ENCODE results near the gene LRRC49. TPM values are rescaled to one million over a fixed set of nuclear protein-coding genes. Genes with fewer than 3 reads are reported as not detected.
A peak's percentile ranks its signal among the peaks of the same experiment; 100 is the strongest.

The LRRC49 gene
- polyA plus RNA-seq, 2 of the 4 experiments (the other 2 are of a cell fraction), result 10.0 to 14.3 TPM

DNA sequence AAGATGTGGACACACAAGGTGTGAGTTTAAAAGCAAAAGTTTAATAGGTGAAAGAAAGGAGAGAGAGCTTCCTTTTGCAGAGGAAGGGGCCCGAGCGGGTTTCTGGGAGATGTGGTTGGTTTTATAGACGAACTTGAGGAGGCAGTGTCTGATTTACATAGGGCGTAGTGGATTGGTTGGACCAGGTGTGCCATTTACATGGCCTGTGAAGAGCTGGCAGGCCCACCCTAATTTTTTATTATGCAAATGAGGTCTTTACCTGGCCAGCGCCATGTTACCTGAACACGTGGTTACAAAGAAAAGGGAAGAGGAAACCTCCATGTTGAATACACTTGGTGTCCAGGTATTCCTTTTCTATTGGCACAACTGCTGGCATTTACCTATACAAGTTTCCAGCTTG lies 179.8 kb downstream of the LRRC49 start:
- no peak overlapping the region for H3K4me2 ChIP-seq
- ATAC-seq (no peak), FAIRE-seq (no peak), DNase-seq (ENCODE audit: low read depth in 1 of 2, low spot score in 1 of 2) (no peak)
- no peaks in the 10 kb centered on the region for H3K4me1 ChIP-seq
- no peak overlapping the region for H3K27ac ChIP-seq
- TF ChIP-seq CHD2 (IDR thresholded peaks at IDR 0.05; ENCODE audit: low read length, partially characterized antibody), result no peak
- no peak for TF ChIP-seq HEYL (CRISPR knock-in tag; IDR thresholded peaks at IDR 0.05)
- no peak for TF ChIP-seq EP300 (IDR thresholded peaks at IDR 0.05)
- no peak for TF ChIP-seq GATA3 (IDR thresholded peaks at IDR 0.05; ENCODE audit: borderline replicate concordance)
- TF ChIP-seq CHD4 (IDR thresholded peaks at IDR 0.05; ENCODE audit: borderline replicate concordance), result no peak
- no peak for TF ChIP-seq TFCP2L1 (CRISPR knock-in tag; IDR thresholded peaks at IDR 0.05)
- TF ChIP-seq NR3C1 (IDR thresholded peaks at IDR 0.05), result no peak
- TF ChIP-seq, protein P1, sequence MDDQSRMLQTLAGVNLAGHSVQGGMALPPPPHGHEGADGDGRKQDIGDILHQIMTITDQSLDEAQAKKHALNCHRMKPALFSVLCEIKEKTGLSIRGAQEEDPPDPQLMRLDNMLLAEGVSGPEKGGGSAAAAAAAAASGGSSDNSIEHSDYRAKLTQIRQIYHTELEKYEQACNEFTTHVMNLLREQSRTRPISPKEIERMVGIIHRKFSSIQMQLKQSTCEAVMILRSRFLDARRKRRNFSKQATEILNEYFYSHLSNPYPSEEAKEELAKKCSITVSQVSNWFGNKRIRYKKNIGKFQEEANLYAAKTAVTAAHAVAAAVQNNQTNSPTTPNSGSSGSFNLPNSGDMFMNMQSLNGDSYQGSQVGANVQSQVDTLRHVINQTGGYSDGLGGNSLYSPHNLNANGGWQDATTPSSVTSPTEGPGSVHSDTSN (IDR thresholded peaks at IDR 0.05), result no peak
- no peak for TF ChIP-seq HOXA7 (CRISPR knock-in tag; IDR thresholded peaks at IDR 0.05)
- TF ChIP-seq, protein P2, sequence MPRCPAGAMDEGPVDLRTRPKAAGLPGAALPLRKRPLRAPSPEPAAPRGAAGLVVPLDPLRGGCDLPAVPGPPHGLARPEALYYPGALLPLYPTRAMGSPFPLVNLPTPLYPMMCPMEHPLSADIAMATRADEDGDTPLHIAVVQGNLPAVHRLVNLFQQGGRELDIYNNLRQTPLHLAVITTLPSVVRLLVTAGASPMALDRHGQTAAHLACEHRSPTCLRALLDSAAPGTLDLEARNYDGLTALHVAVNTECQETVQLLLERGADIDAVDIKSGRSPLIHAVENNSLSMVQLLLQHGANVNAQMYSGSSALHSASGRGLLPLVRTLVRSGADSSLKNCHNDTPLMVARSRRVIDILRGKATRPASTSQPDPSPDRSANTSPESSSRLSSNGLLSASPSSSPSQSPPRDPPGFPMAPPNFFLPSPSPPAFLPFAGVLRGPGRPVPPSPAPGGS (IDR thresholded peaks at IDR 0.05), result no peak
- TF ChIP-seq TP53 (CRISPR knock-in tag; IDR thresholded peaks at IDR 0.05), result no peak
- no peak for TF ChIP-seq POLR2A (IDR thresholded peaks at IDR 0.05; ENCODE audit: low read length)
- TF ChIP-seq NFE2L2 (conservative IDR thresholded peaks at IDR 0.05; ENCODE audit: low read length), result no peak
- TF ChIP-seq POLR2AphosphoS2 (conservative IDR thresholded peaks at IDR 0.05; ENCODE audit: low read length), result no peak
- TF ChIP-seq, protein P3, sequence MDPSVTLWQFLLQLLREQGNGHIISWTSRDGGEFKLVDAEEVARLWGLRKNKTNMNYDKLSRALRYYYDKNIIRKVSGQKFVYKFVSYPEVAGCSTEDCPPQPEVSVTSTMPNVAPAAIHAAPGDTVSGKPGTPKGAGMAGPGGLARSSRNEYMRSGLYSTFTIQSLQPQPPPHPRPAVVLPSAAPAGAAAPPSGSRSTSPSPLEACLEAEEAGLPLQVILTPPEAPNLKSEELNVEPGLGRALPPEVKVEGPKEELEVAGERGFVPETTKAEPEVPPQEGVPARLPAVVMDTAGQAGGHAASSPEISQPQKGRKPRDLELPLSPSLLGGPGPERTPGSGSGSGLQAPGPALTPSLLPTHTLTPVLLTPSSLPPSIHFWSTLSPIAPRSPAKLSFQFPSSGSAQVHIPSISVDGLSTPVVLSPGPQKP (IDR thresholded peaks at IDR 0.05; ENCODE audit: low read depth, low read length), result no peak
- ChIA-PET POLR2A (no interaction called here), CTCF (interaction anchor here (1.2 kb wide), 1 partner anchor 21 kb away, joined by 4 read pairs; no protein-coding TSS in a partner anchor)
- 0 out of 3 replicates have a peak, but pooled peaks cover 11% of the 10 kb centered on the region for H3K9me3 ChIP-seq
- WGBS (ENCODE audit: missing lambda C conversion rate), result 88% methylated on average over 6 of the region's 6 CpGs
- no peak overlapping the region for H3K4me3 ChIP-seq

DNA sequence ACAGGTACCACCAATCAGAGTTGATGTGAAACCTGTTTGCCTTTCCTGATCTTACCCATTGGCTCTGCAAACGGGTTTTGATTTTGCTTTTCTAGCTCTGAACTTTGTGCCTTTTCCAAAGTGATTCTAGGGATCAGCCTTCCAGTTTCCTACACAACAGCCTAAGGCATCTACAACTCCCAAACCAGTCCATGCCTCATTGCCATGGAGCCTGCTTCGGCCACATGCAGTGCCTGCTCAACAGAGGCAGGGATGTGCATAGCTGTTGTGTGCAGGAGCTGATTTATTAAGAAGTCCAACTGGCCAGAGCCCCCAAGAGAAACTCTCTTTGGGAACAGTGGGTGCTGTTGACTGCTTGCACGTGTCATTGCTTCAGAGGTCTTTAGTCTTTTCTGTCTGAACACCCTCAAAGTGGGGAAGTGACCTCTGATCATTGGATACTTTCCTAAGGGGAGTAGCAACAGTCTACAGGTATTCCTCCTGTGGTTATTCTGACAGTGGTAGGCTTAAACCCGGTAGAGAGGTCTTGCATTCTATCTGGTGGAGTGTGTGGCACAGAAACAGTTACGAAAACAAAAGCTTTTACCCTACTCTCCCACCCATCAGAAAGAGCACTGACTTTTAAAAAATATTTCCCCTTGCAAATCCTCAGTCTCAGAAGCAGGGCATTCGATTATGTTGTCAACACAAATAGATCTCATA lies 186.0 kb downstream of the LRRC49 start:
- CTCF ChIA-PET, result interaction anchor here (0.6 to 1.2 kb wide), 5 partner anchors 30 to 307 kb away, joined by 3 to 4 read pairs (median 3); no protein-coding TSS in a partner anchor
- no peak for FAIRE-seq
- POLR2A ChIA-PET, result interaction anchor here (0.6 kb wide), 1 partner anchor 210 kb away, joined by 5 read pairs; no protein-coding TSS in a partner anchor
- ATAC-seq, result no peak
- DNase-seq (ENCODE audit: low read depth in 1 of 2, low spot score in 1 of 2), result no peak
- no peak overlapping the region for H3K4me3 ChIP-seq
- no peak for TF ChIP-seq MYC (IDR thresholded peaks at IDR 0.05; ENCODE audit: borderline replicate concordance, low read length)
- TF ChIP-seq FOSL2 (IDR thresholded peaks at IDR 0.05), result no peak
- TF ChIP-seq FOSL2 (CRISPR knock-in tag; IDR thresholded peaks at IDR 0.05), result no peak
- TF ChIP-seq NFE2L2 (conservative IDR thresholded peaks at IDR 0.05; ENCODE audit: low read length), result no peak
- no peak for TF ChIP-seq RARB (CRISPR knock-in tag; IDR thresholded peaks at IDR 0.05)
- TF ChIP-seq KDM1A (IDR thresholded peaks at IDR 0.05; ENCODE audit: low read depth), result no peak
- TF ChIP-seq, protein P4, sequence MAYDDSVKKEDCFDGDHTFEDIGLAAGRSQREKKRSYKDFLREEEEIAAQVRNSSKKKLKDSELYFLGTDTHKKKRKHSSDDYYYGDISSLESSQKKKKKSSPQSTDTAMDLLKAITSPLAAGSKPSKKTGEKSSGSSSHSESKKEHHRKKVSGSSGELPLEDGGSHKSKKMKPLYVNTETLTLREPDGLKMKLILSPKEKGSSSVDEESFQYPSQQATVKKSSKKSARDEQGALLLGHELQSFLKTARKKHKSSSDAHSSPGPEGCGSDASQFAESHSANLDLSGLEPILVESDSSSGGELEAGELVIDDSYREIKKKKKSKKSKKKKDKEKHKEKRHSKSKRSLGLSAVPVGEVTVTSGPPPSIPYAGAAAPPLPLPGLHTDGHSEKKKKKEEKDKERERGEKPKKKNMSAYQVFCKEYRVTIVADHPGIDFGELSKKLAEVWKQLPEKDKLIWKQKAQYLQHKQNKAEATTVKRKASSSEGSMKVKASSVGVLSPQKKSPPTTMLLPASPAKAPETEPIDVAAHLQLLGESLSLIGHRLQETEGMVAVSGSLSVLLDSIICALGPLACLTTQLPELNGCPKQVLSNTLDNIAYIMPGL (CRISPR knock-in tag; IDR thresholded peaks at IDR 0.05; ENCODE audit: borderline replicate concordance), result no peak
- no peak for TF ChIP-seq ZNF302 (CRISPR knock-in tag; IDR thresholded peaks at IDR 0.05)
- peak overlapping the region in 1 of 2 experiments; percentile 2; a peak in 1 of 6 replicates for H3K27ac ChIP-seq
- WGBS (ENCODE audit: missing lambda C conversion rate), result 40% methylated on average over 6 of the region's 6 CpGs
- H3K9me3 ChIP-seq, result 0 out of 3 replicates have a peak, but pooled peaks cover 10% of the 10 kb centered on the region
- H3K4me2 ChIP-seq, result peak overlapping the region; percentile 18; the same call in 1 of the 3 replicates
- H3K4me1 ChIP-seq, result peaks cover 7% of the 10 kb centered on the region; the same call in 1 of the 3 replicates

All from A549 (cell line).